Kidney epithelial cell (primary cell): ENCODE data around the gene TENM3. TPM values are rescaled to one million over a fixed set of nuclear protein-coding genes. Genes with fewer than 3 reads are reported as not detected.

Experiments
- DNase-seq: peaks from one replicate; pipeline ENCODE4 v3.0.0-alpha.2; 2010; ENCODE audit warnings: low read depth
- H3K27me3 ChIP-seq: 2 replicates; pipeline ENCODE4 v1.6.0; 2011; ENCODE audit warnings: low read length; ENCODE audit not compliant: control insufficient read depth, insufficient read depth
- H3K36me3 ChIP-seq: 2 replicates; pipeline ENCODE4 v1.5.1; 2011; ENCODE audit warnings: low read length; ENCODE audit not compliant: control insufficient read depth, insufficient read depth
- H3K4me3 ChIP-seq: 2 replicates; pipeline ENCODE4 v1.5.1; 2011; ENCODE audit warnings: low read depth, mild to moderate bottlenecking, control low read depth, low read length
- total RNA-seq: library from RNA; depleted of rRNA; stranded (reverse); fragments of >200 nt; gene quantifications from 2 replicates; pipeline ENCODE4 v1.2.3, GENCODE V29; 2015
- TF ChIP-seq, protein P1 (sequence below): IDR thresholded peaks from 2 replicates; pipeline ENCODE4 v1.5.1; 2011; ENCODE audit warnings: mild to moderate bottlenecking, moderate library complexity, low read length, control low read depth, inconsistent platforms; ENCODE audit not compliant: insufficient read depth, poor library complexity, severe bottlenecking

The TENM3 gene
- total RNA-seq, 1 donor from 2014 or later, result 11.2 TPM

DNA sequence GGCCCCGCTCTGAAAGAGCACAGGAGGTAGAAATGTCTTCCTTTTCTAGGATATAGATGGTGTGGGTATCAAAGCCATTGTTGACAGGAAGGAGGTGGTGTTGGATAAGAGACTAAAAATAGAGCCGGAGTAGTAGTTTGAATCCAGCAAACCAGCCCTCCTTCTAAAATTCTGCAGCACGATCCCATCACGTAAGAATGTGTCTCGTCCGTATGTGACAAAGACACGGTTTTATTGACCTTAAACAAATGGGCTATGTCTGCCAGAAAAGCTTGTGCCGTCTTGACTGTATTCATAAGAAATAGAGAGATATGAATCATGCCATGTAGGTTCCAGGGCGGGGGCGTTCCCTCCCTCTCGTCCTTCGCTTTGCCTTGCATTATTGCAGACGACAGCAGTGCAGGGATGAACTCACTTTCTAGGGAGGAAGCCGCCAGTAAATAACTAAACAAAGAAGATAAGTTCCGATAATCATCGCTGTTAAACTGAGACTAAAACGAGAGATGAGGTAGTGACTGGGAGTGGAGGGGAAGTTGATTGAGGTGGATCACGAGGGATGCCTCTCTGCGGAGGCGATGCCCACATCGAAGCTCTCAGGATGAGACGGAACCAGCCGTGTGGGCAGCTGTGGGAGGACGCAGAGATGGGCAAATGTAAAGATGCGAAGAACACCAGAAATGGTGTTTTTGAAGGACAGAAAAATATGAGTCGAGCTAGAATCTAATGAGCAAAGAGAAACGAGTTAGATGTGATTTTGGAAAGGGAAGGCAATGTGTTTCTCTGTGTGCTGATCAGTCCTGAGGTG is 3.4 kb downstream of the TENM3 start:
- no peaks in the 10 kb centered on the region for H3K27me3 ChIP-seq
- TF ChIP-seq, protein P1, sequence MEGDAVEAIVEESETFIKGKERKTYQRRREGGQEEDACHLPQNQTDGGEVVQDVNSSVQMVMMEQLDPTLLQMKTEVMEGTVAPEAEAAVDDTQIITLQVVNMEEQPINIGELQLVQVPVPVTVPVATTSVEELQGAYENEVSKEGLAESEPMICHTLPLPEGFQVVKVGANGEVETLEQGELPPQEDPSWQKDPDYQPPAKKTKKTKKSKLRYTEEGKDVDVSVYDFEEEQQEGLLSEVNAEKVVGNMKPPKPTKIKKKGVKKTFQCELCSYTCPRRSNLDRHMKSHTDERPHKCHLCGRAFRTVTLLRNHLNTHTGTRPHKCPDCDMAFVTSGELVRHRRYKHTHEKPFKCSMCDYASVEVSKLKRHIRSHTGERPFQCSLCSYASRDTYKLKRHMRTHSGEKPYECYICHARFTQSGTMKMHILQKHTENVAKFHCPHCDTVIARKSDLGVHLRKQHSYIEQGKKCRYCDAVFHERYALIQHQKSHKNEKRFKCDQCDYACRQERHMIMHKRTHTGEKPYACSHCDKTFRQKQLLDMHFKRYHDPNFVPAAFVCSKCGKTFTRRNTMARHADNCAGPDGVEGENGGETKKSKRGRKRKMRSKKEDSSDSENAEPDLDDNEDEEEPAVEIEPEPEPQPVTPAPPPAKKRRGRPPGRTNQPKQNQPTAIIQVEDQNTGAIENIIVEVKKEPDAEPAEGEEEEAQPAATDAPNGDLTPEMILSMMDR, result no peak
- H3K36me3 ChIP-seq, result no peaks in the 10 kb centered on the region
- H3K4me3 ChIP-seq, result no peak overlapping the region
- DNase-seq, result no peak

GRCh38 chr4:182248295-182248694 is 5.1 kb downstream of the TENM3 start:
- Histone ChIP-seq H3K27me3 (no peaks in the 10 kb centered on the region), H3K4me3 (no peak overlapping the region)
- TF ChIP-seq, protein P1, result no peak

DNA sequence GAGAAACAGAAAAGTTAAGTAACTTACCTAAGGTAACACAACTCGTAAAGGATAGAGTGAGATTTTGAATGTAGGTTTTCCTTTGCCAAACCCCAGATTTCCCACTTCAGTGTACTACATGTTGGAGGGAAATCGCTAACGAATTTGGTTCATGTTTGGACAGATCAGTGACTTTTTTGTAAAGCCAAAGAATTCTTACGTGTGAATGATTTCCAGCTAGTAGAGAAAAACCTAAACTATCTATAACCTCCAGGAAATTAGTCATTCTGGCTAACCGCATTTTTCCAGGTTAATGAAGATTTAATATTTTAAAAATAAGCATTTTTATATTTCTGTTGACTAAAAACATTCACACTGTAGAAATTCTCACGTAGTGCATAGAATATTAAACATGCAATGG is 7.2 kb downstream of the TENM3 start:
- no peak for DNase-seq

More at GRCh38 chr4:182248295-182248694, 5.1 kb downstream of the TENM3 start:
- H3K36me3 ChIP-seq, result no peaks in the 10 kb centered on the region
- DNase-seq, result no peak

DNA sequence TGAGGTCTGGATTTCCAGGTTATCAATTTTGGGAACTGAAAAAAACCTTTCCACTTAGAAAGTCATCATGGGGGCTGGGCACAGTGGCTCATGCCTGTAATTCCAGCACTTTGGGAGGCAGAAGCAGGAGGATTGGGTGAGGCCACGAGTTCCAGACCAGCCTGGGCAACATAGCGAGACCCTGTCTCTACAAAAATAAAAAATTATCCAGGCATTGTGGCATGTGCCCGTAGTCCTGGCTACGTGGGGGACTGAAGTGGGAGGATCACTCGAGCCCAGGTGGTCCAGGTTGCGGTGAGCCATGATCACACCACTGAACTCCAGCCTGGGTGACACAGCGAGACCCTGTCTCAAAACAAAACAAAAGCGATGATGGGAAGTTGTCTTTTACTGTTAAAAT is 7.9 kb downstream of the TENM3 start:
- no peaks in the 10 kb centered on the region for H3K27me3 ChIP-seq
- no peaks in the 10 kb centered on the region for H3K36me3 ChIP-seq
- no peak overlapping the region for H3K4me3 ChIP-seq
- no peak for DNase-seq
- TF ChIP-seq, protein P1, result no peak

More for the DNA sequence above, 7.2 kb downstream of the TENM3 start:
- no peak overlapping the region for H3K4me3 ChIP-seq
- no peaks in the 10 kb centered on the region for H3K27me3 ChIP-seq
- TF ChIP-seq, protein P1, result no peak
- H3K36me3 ChIP-seq, result no peaks in the 10 kb centered on the region

- H3K27me3 ChIP-seq, result no peaks in the 10 kb centered on the region
- H3K4me3 ChIP-seq, result no peak overlapping the region
- no peak for DNase-seq
- TF ChIP-seq, protein P1, result no peak
- H3K36me3 ChIP-seq, result no peaks in the 10 kb centered on the region
These were observed 9.0 kb downstream of the TENM3 start for GRCh38 chr4:182252220-182252619.

DNA sequence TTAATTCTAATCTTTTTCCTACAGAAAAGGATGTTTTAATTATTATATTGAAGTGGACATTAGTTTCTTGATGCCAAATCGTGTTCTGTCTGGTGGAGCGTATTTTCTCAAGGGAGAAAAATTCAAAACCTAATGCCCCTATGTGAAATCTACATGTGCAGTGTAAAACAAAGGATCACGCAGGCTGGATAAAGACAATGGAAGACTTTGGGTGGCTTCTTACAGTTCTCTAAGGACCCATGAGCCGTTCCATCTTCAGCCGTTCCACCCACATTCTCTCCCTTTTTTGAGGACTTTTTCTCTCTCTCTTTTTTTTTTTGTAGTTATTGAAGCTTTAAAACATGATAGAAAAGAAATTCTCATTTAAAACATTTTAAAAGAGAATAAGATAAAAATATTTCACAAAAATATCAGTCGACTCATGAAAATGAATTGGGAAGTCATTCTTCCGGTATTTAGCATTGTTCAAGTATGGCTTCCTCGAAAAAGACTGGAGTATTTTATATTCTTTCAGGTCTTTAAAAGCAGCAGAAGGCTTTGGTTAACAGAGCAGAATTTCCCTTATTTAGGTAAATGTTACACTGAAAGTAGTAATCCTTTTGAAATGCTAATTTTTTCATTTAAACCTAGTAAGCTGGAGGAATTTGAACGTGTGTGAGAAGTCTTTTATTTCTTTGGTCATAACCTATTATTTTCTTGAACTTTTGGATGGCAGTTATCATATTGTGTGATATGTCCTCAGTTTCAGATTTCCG is 11.0 kb downstream of the TENM3 start:
- TF ChIP-seq, protein P1, result no peak
- Histone ChIP-seq H3K27me3 (no peaks in the 10 kb centered on the region), H3K4me3 (no peak overlapping the region), H3K36me3 (no peaks in the 10 kb centered on the region)
- no peak for DNase-seq
